Fibroblast of the conjunctiva (primary cell): Measurements from ENCODE around the gene EMP3.
"Not testable (repeated sequence)": the region's sequence is repeated elsewhere in the genome, so short reads cannot be mapped to it uniquely, and the experiment has no call there.

Experiments
- DNase-seq: peaks from one replicate; pipeline ENCODE4 v3.0.0-alpha.2; 2010; ENCODE audit warnings: low read depth

EMP3 gene

DNA sequence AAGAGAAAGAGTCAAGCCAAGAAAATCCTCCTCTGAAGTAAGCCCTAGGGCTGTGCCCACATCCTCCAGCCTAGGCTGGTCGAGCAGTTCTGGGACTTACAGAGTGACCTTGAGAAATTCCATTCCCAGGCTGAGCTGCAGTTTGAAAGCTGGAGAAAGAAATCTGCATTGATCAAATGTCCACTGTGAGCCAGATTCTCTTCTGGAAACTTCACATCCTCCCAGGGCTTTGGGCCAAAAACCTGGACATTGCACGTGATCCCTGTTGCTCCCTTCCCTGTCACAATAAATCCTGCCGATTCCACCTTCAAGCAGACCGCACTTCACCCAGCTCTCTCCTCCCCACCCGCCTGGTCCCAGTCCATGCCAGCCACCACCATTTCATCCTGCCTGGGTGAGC, 22.7 kb downstream of the EMP3 start:
- DNase-seq, result no peak

DNA sequence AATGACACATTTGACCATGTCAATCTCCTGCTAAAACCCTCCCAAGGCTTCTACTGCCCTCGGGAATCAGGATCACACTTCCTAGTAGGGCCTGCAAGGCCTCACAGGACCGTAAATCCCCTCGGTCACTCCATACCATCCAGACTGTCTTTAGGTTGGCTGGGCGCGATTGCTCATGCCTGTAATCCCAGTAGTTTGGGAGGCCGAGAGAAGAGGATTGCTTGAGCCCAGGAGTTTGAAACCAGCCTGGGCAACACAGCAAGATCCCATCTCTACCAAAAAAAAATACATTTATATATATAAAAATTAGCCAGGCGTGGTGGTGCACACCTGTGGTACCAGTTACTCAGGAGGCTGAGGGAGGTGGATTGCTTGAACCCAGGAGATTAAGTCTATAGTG, 23.4 kb downstream of the EMP3 start:
- no peak for DNase-seq

DNA sequence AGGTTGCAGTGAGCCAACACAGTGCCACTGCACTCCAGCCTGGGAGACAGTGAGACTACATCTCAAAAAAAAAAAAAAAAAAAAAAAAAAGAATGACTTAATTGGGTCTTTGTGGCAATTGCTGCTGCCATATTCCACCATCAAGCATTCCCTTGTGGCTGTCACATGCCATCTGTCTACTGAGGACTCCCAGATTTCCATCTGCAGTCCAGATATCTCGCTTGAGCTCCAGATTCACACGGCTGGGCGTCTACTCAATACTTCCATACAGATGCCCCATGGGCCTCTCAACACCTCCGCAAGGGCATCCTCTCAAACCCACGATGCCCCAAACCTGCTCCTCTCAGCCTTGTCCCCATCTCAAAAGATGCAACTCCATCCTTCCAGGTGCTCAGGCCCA, 25.5 kb downstream of the EMP3 start:
- DNase-seq, result no peak

DNA sequence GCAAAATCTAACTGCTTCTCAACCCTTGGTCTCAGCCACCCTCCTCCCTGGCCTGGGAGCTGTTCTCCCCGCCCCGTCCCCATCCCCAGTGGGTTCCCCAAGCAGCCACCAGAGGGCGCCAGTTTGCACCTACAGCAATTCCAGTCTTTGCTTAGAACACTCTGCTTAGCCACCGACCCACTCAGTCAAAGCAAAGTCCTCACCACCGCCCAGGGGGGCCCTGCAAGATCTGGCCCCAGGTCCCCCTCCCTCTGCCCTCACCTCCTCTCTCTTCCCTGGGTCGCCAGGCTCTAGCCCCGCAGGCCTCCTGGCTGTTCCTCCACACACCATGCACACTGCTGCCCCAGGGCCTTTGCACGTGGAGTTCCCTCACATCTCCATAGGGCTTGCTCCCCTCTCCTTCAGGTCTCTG, 26.0 kb downstream of the EMP3 start:
- DNase-seq, result no peak

DNA sequence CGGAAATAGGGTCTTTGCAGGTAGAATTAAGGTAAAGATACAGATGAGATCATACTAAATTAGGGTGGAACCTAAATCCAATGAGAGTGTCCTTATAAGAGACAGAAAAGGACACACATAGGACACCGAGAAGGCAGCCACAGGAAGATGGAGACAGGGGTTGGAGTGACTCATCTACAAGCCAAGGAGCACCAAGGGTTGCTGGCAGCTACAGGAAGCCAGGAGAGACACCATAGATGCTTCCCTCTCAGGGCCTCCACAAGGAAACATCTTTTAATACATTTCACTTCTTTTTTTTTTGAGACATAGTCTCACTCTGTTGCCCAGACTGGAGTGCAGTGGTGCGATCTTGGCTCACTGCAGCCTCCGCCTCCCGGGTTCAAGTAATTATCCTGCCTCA, 28.3 kb downstream of the EMP3 start:
- DNase-seq, result no peak

DNA sequence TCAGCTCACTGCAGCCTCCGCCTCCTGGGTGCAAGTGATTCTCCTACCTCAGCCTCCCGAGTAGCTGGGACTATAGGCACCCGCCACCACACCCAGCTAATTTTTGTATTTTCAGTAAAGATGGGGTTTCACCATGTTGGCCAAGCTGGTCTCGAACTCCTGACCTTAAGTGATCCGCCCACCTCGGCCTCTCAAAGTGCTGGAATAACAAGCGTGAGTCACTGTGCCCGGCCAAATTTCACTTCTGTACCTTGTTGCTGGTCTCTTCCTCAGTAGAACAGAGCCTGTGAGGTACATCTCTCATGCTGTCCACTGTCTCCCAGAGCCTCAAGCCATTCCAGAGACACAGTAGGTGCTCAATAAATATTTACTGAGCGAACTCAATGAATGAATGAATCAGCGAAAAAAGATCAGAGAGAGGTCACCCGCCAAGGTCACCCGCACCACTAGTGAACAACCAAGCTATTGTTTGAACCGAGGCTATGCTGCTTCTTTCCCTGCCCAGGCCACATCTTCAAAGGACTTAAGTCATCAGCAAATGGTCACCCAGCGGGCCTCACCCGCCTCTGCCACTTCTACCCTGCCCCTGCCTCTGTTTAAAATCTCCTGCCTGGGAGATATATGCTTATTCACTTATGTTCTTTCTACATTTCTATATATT, 29.1 kb downstream of the EMP3 start:
- DNase-seq, result no peak

DNA sequence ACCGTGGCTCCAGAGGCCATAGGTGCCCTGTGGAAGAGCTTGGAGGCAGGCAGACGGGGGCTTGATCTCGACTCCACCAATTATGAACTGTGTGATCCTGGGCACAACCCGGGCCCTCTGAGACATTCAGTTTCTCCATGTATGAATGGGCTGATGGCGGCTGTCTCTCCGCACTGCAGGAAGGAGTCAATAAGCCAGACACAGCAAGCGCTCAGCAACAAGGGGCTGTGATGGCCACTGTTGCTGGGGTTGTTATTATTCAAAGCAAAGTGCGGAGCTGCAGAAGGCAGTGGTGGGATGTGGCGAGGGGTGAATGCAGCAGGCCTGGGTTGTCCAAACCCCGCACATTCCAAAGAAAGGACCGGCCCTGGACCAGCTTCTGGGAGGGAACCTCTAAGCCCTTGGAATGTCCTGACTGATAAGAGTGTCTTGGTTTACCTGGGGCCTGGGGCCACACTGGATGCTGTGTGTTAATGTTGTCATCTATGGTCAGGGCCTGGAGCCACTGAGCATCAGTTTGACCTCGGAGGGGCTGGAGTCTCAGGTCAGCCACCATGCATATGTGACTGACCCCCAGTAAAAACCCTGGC, 30.1 kb downstream of the EMP3 start:
- DNase-seq, result no peak

DNA sequence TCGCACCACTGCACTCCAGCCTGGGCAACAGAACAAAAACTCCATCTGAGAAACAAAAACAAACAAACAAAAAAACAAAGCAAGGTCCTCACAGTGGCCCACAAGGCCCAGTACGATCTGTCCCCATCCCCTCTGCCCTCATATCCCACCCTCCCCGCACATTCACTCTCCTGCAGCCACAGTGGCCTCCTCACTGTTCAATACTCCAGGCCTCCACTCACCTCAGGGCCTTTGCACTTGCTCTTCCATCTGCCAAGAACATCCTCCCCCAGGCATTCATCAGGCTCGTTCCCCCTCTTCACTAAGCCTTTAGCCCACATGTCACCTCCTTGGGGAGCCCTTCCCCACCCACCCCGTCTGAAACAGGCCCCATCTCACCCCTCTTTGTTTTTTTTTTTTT, 33.8 kb downstream of the EMP3 start:
- no peak for DNase-seq

DNA sequence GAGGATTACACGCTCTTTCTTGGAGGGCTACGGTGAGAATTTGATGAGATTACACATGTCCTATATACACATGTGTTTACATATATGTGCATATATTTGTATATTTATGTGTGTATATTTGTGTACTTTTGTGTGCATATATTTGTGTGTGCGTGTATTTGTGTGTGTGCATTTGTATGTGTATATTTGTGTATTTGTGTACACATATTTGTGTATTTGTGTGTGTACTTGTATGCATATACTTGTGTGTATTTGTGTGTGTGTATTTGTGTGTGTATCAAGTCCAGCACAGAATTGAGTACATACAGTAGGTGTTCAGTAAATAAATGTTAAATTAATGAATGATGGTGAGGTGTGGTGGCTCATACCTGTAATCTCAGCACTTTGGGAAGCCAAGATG, 36.6 kb downstream of the EMP3 start:
- DNase-seq, result no peak

DNA sequence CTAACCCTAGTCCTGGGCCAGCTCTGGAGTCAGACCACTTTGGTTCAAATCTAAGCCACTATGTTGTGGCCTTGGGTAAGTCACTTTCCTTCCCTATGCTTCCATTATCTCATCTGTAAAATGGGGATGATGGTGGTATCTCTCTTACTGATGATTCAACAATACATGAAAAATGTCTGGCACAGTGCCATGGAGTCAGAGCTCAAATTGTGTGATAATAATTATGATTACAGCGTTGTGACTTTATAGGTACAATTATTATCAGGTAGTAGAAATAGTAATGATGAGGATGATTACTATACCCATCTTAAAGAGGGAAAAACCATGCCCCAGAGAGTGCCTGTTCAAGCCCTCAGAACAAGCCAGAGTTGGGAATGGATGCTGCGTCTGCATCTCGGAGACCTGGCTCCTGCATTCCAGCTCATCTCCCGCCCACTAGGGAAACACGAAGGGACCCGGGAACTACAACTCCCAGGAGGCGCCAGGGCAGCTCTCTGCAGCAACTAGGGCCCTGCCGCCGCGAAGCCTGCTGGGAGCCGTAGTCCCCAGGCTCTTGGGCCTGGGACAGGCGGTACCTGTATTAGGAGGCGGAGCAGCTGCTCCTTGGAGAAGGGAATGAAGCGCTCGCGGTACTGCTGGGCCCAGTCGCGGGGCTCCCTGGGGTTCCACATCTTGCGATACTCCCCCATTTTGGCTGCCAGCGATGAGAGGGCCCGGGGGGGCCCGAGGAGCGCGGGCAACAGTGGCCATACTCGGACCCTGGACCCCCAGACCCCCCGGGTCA, 37.6 kb downstream of the EMP3 start:
- peak; percentile 91 for DNase-seq

DNA sequence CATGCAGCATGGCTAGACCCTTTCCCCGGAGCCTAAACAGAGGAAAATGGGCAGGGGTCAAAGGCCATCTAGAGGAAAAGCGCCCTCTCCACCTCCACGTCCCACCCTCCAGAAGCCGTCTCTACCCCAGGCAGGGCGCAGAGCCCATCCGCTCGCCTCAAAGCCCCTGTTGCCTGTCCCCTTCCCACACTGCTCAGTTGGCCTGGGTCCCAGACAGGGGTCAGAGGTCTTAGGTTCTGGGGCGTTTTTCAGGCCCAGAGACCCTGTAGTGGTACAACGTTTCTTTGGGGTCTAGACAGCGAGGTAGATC, 38.1 kb downstream of the EMP3 start:
- DNase-seq, result no peak

DNA sequence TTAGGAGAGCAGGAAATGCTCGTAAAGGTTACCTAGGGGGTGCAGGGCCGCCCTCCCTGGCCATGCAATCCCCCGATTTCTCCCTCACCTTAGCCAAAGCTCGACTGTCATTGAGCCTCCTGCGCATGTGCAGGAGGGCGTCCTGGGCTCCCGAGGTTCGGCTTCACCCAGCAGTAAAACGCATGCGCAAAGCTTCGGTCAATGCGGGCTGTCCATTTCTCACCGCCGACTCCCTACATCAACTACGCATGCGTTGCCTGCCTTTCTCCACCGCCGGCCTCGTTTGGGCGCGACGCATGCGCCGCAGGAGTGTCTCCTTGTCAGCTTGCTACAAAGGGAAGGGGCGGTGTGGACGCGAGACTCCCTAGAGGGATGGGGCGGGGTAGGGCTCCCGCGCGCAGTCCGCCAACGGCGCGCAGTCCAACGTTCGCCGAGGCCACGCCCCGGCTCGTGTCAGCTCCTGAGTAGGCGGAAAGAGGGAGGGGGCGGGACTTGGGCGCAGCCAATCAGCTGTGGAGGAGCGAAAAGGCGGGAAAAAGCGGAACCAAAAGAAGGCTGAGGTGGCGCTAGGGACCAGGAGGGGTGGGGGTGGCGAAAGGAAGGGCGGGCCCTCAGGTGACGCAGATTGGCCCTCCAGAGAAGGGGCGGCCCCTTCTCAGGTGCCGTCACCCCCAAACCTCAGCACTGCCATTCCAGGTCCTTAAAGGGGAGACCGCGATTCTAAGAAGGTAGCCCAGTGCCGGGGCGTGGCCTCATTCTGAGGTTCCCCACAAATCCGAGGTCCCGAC, 38.7 kb downstream of the EMP3 start, which contains the start of the genes SYNGR4 and TMEM143:
Gene SYNGR4 (plus strand): TSS at position 558 of the 788 bp plus-strand sequence. CDS start 1,476 bp downstream, outside the sequence.
Gene TMEM143 (minus strand): TSS at position 131 of the 788 bp plus-strand sequence. CDS start 20 bp downstream, at position 111.
- DNase-seq, result peak; percentile 100

DNA sequence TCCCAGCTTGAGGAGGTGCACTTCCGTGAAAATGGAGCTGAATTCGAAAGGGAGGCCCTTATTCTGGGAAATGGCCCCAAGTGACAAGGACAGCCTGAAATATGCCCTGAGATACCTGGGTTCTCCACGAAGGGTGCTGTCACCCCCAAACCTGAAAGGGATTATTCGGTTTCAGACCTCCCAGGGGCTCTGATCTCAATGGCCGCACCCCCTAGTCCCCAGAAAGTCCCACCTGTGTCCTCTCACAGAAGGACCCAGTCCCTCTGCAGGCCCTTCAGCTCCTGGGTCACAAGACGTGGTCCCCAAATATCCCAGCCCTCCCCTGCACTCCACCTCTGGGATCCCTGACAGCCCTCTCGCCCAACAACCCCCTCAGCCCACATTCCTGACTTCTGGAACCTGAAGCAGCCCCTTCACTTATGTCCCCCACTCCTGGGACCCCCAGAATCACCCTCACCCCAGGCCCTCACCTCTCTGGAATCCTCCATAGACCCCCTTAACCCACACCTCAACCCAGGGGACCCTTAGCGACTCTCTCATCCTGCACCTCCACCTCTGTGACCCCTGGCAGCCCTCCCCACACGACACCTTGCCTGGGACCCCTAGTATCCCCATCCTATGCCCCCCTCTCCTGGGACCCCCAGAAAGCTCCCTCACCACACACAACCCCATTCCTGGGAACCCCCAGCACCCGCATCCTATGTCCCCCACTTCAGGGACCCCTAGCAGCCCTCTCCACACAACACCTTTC, 39.4 kb downstream of the EMP3 start:
- DNase-seq, result no peak

DNA sequence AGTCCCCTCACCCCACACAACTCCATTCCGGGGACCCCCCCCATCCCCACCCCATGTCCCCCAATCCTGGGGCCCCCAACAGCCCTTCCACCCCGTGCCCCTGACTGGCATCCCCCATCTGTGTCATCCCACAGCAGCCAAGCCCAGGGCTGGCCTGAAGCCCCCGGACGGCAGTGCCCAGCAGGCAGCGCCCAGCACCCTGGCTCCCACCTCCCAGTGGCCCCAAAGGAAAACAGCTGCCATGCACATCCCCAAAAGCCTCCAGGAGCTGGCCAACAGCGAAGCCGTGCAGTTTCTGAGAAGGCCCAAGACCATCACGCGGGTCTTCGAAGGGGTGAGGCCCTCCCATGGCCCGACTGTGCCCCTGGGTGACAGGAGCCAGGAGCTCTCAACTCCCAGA, 40.2 kb downstream of the EMP3 start:
- DNase-seq, result no peak

DNA sequence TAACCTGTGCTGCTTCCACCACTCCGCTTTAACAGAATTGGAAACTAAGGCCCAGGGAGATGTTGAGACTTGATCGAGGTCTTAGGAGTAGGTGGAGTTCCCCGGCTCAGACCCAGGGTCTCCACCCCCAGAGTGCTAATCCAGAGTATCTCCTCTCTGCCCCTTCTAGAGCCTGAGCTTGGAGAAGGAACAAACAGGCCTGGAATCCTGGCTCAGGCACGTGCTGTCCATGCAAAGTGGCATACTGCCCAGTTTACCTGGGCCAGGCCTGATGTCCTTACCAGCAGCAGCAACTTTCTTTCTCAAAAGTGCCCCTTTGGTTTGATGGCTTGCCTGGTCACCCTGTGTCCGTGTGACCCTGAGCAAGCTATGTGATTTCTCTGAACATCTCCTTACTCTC, 42.5 kb downstream of the EMP3 start:
- no peak for DNase-seq

DNA sequence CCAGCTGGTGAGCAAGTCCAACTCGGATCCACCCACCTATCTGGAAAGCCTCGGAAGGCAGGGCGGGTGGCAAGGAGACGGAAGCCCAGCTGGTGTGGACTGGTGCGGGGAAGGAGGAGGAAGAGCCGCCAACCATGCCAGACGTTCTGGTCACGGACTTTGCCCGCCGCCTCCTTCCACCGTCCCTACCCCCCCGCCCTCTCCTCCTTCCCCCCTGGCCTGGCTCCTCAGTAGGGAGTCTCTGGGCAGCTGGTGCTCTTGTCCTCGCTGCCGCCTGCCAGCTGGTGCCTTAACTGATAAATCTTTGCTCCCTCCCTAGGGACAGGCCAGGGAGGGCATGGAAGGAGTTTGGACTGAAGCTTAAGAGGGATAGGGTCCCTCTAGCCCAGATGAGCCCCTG, 43.6 kb downstream of the EMP3 start:
- DNase-seq, result no peak

DNA sequence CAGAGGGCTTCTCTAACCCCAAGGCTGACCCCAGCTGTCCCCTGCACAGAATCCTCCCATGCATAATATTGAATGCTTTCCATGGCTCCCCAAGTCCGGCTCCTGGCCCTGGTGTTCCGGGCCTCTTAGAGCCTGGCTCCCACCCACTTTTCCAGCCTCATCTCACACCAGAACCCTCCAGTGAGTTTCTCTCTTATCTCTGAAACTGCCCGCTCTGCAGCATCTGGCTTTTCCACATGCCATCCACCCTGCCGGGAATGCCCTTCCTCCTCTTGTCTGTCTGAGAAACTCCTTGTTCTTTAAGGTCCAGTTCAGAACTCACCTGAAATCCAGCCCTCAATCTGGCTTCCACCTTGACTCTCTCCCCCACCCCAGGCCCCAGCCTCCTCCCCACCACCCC, 45.6 kb downstream of the EMP3 start:
- no peak for DNase-seq

DNA sequence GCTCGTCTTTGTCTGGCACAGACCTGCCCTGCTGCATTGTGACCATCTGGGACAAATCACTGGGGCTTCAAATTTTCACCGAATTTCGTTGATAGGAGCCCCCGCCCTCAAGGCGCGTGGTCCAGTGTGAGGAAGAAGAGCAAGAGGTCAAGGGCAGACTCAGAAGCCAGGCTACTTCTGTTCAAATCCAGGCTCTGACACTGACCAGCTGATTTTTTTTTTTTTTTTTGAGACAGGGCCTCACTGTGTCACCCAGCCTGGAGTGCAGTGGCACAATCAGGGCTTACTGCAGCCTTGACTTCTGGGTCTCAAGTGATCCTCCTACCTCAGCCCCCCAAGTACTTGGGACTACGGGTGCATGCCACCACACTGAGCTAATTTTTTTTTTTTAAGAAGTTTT, 46.0 kb downstream of the EMP3 start:
- DNase-seq, result no peak

DNA sequence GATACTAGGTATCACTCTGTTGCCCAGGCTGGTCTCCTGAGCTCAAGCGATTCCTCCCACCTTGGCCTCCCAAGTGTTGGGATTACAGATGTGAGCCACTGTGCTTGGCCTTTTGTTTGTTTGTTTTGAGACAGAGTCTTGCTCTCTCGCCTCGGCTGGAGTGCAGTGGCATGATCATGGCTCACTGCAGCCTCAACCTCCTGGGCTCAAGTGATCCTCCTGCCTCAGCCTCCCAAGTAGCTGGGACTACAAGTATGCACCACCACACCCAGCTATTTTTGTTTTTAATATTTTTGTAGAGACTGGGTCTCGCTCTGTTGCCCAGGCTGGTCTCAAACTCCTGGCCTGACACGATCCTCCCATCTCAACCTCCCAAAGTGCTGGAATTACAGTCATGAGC, 46.4 kb downstream of the EMP3 start:
- DNase-seq, result not testable (repeated sequence)

DNA sequence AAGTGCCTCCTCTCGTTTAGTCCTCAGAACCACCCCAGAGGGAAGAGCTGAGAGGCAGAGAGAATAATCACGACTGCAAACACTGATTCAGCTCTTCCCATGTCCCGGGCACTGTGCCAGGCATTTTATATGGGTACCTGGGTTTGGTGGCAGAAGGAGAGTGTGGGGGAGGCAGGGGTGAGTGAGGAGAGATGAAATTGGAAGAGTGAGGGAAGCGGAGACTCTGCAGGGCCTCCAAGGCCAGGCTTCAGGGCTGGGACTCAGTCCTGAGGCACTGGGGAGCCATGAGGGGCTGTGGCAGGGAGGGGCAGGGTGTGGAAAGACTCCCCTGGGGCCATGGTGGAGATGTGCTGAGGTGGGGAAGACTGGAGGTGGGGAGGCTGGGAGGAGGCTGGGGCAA, 47.6 kb downstream of the EMP3 start:
- no peak for DNase-seq

DNA sequence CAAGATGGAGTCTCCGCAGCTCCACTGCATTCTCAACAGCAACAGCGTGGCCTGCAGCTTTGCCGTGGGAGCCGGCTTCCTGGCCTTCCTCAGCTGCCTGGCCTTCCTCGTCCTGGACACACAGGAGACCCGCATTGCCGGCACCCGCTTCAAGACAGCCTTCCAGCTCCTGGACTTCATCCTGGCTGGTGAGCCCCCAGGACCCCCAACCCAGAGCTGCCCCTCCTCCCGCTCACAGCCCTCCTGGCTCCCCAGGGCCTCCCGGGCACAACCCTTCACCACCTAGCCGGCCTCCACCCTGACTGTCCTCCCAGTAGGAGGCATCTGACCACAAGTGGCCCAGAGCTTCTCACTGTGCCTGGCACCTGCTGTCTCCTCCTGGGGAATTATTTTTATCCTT, 48.2 kb downstream of the EMP3 start:
- no peak for DNase-seq

DNA sequence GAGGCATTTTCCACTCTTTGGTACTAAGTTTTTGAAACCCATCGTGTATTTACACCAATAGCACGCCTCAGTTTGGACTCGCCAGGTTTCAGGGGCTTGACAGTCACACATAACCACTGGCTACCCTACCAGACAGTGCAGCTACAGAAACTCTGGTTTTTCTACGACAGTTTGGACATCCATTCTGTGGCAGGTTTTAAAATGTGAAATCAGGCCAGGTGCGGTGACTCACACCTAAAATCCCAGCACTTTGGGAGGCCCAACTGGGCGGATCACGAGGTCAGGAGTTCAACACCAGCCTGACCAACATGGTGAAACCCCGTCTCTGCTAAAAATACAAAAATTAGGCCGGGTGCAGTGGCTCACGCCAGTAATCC, 52.8 kb downstream of the EMP3 start:
- DNase-seq, result no peak
